Keratinocyte (primary cell): Measurements from ENCODE around the gene RASAL2.

Source experiments
- CTCF ChIP-seq, 3 experiments: IDR thresholded peaks in 1 of 3; conservative IDR thresholded peaks in 1 of 3; optimal IDR thresholded peaks in 1 of 3; 2 replicates in 2 of 3; 3 replicates in 1 of 3; pipeline versions ENCODE3 to v1.5.1; 2011; ENCODE audit warnings: low read length in 3 of 3, mild to moderate bottlenecking in 3 of 3, moderate library complexity in 2 of 3, control low read depth in 1 of 3, inconsistent platforms in 1 of 3; ENCODE audit not compliant: insufficient read depth in 2 of 3; ENCODE audit errors: extremely low read depth in 1 of 3
- EZH2 ChIP-seq: IDR thresholded peaks from one replicate; pipeline ENCODE4 v1.6.1; 2012; ENCODE audit warnings: inconsistent platforms, mild to moderate bottlenecking, low read length, moderate library complexity

- TF ChIP-seq CTCF (optimal IDR thresholded peaks at IDR 0.05 in 1 of 3, IDR thresholded peaks at IDR 0.05 in 1 of 3, conservative IDR thresholded peaks at IDR 0.05 in 1 of 3; ENCODE audit: extremely low read depth in 1 of 3, insufficient read depth in 2 of 3, low read length in 3 of 3), result no peak
- TF ChIP-seq EZH2, result no peak
Measured at GRCh38 chr1:178408871-178409270, 315.0 kb downstream of the RASAL2 start.
